Motor neuron (in vitro differentiated cells): ENCODE data around the gene CTIF. TPM values are rescaled to one million over a fixed set of nuclear protein-coding genes. Genes with fewer than 3 reads are reported as not detected.

Experiments used
- ATAC-seq, 8 experiments: fragments of 200-7000 bp; cut with Tn5 transposase; replicated peaks in 6 of 8; 2 replicates each; pipeline ENCODE4 v1.8.0; 2021; ENCODE audit warnings: mild to moderate bottlenecking in 8 of 8, moderate library complexity in 8 of 8
- H3K27ac ChIP-seq, 2 donors: fragments of 250-450 bp; sonication (Bioruptor Pico); 2 replicates each; pipeline ENCODE4 v1.9.0; 2021; ENCODE audit warnings: antibody characterized with exemption in 2 of 2, mild to moderate bottlenecking in 2 of 2, moderate library complexity in 1 of 2
- H3K4me1 ChIP-seq, 2 donors: fragments of 250-450 bp; sonication (Bioruptor Pico); replicated peaks in 1 of 2; 2 replicates each; pipeline ENCODE4 v1.6.1; 2021; ENCODE audit warnings: antibody characterized with exemption in 2 of 2, mild to moderate bottlenecking in 2 of 2, moderate library complexity in 1 of 2
- H3K4me3 ChIP-seq, 5 donors: fragments of 250-450 bp; sonication (Bioruptor Pico); 2 replicates each; pipeline ENCODE4 v1.9.0; 2021; ENCODE audit warnings: antibody characterized with exemption in 5 of 5, mild to moderate bottlenecking in 5 of 5, moderate library complexity in 4 of 5
- whole genome bisulfite sequencing, 10 experiments: fragments of 450-650 bp; shearing (Covaris generic); methylation state at CpG; one replicate each; pipeline ENCODE4 v1.0.0; 2022; 5-methylcytosine and 5-hydroxymethylcytosine counted together
- in situ Hi-C, 9 experiments: fragments of 400-800 bp; cut with MboI; loops; one replicate each; pipeline ENCODE4 v1.15.0; 2021; ENCODE audit warnings: low sequenced_read_pairs in 9 of 9, low pct_unique_long_range_greater_than_20kb in 2 of 9; ENCODE audit not compliant: unreplicated experiment in 9 of 9
- total RNA-seq, 8 experiments: library from RNA; unstranded; fragments of 300-600 nt; gene quantifications; 2 replicates each; pipeline versions ENCODE4 v1.2.3 to v1.2.4, GENCODE V29; 2022

CTIF gene
- total RNA-seq, 8 experiments from 2014 or later = 17.8 to 85.9 (median 59.8) TPM

DNA sequence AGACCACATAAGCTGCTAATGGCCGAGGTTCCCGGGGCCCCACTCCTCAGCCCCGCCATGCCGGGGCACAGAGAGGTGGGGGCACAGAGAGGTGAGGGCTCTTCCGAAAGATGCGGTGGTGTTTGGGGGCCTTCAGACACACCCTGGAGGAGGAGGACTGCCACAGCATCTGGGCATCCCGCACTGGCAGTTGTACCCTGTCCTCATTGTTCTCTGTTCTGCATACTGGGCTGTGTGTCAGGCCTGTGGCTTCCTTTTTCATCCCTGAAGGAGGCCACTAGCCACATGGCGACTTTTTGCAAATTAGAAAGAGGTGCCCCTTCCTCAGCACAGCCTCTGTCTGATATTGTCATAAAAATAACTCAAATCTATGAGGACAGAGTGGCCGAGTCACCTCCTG, 150.1 kb downstream of the CTIF start:
- peaks cover 7 to 13% of the 10 kb centered on the region in 2 donors for H3K4me1 ChIP-seq

DNA sequence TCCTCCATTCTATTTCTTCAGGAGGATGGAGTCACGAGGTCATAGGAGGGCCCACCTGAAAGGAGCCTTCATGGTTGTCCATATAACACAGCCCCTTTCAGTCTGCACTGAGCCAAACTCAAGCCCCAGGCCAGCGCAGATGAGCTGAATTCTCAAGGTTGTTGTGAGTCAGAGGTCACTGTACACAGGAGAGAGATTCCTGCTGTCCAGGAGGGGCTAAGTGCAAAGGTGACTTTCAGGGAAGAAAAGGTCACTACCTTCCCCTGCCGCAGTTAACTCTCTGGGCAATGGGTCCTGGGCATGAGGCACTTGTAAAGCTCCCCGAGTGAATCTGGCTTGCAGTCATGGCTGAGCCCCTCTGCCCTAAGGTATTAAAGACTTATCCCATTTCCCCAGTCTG, 150.7 kb downstream of the CTIF start:
- WGBS, 10 experiments = 40 to 100% (median 90%) methylated on average over 1 to 4 of the region's 4 CpGs; no CpG with 5 or more reads in 1 of the 10 experiments
- in situ Hi-C loops = loop anchor here in 3 of 9 experiments (25.0 kb wide), 2 partner anchors 373 to 548 kb away; no protein-coding TSS in a partner anchor
- Histone ChIP-seq H3K27ac (no peak overlapping the region), H3K4me3 (no peak overlapping the region), H3K4me1 (peaks cover 7 to 16% of the 10 kb centered on the region in 2 donors)
- ATAC-seq = no peak

More for the DNA sequence above, 150.1 kb downstream of the CTIF start:
- H3K4me3 ChIP-seq = no peak overlapping the region
- ATAC-seq = no peak
- WGBS, 10 experiments = 80 to 100% (median 96%) methylated on average over 1 to 2 of the region's 9 CpGs; no CpG with 5 or more reads in 2 of the 10 experiments
- in situ Hi-C loops = loop anchor here in 3 of 9 experiments (25.0 kb wide), 2 partner anchors 373 to 548 kb away; no protein-coding TSS in a partner anchor
- H3K27ac ChIP-seq = no peak overlapping the region

DNA sequence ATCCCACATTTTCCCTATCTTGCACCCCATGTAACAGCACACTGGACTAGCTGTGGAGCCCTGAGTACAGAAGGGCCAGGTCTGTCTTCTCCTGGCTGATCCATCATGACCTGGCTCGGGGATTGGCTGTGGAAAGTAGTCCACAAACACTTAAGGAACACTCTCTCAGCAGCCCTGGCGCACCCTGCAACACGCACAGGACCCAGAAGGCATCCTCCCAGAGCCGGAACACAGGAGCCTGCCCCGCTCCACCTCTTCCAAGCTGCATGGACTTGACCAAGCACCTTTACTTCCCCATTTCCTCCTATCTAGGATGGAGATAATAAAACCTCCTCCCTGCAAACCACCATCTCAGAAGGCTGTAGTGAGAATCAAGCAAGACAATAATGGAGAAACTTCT, 151.7 kb downstream of the CTIF start:
- in situ Hi-C loops = loop anchor here in 3 of 9 experiments (25.0 kb wide), 2 partner anchors 372 to 547 kb away; no protein-coding TSS in a partner anchor
- 80 to 100% (median 100%) methylated on average over 1 to 5 of the region's 5 CpGs; no CpG with 5 or more reads in 5 of the 10 experiments for WGBS, 10 experiments
- ATAC-seq = no peak
- peaks cover 7 to 22% of the 10 kb centered on the region in 2 donors for H3K4me1 ChIP-seq
- no peak overlapping the region for H3K4me3 ChIP-seq
- no peak overlapping the region for H3K27ac ChIP-seq

GRCh38 chr18:48693006-48693405, 154.2 kb downstream of the CTIF start:
- peaks cover 3 to 9% of the 10 kb centered on the region in 2 donors for H3K4me1 ChIP-seq
- 80 to 100% (median 96%) methylated on average over 1 to 7 of the region's 7 CpGs; no CpG with 5 or more reads in 4 of the 10 experiments for WGBS, 10 experiments
- in situ Hi-C loops = loop anchor here in 3 of 9 experiments (25.0 kb wide), 2 partner anchors 369 to 544 kb away; no protein-coding TSS in a partner anchor
- H3K27ac ChIP-seq = no peak overlapping the region
- no peak for ATAC-seq
- H3K4me3 ChIP-seq = no peak overlapping the region

DNA sequence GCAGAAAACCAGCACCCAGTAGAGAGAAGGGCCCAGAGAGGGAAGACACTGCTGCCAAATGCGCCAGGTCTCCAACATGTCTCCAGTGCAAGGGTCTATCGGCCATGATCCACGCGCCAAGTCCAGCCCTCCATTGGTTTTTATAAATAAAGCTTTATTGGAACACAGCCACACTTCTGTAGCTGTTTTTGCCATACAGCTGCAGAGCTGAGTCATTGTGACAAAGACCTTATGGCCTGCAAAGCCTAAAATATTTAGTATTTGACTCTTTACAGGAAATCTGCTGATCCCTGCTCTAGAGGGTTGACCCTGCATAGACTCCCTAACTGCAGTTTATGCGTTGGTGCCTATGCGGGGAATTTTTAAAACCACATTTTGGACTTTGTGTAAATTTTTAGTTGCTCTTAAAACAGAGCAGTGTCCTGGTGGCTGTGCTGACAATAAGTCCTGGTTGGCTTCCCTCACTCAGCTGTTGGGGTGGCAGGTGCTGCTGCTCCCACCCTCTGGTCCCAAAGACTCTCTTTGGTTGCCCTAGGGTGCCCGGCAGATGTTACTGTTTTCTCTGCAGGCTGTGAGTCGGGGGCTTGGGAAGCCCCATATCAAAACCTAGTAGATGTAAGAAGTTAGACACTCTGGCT, 154.9 kb downstream of the CTIF start:
- H3K27ac ChIP-seq = no peak overlapping the region
- H3K4me1 ChIP-seq = peaks cover 0 to 9% of the 10 kb centered on the region in 2 donors
- 20 to 100% (median 90%) methylated on average over 1 to 5 of the region's 8 CpGs; no CpG with 5 or more reads in 2 of the 10 experiments for WGBS, 10 experiments
- H3K4me3 ChIP-seq = no peak overlapping the region
- in situ Hi-C loops = loop anchor here in 3 of 9 experiments (25.0 kb wide), 2 partner anchors 369 to 544 kb away; no protein-coding TSS in a partner anchor
- ATAC-seq = peak in 2 of 8 experiments; percentile 54 to 78

DNA sequence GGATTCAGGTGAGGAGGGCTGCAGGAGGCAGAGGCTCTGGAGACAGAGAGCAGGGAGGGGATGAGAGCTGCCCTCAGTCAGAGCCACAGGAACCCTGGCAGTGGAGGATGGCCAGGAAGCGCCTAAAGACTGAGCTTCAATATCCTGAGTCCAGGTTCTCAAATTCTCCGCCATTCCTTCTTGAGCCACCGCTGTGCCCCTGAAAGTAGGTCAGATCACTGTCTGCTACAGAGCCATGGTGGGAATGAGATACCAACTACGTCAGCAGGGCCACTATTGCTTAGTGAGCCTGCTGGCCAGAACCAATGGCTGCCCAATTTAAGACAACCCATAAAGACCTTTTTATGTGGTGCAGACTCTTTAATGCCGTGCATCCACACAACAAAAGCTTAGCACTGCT, 155.5 kb downstream of the CTIF start:
- no peak overlapping the region for H3K27ac ChIP-seq
- H3K4me3 ChIP-seq = no peak overlapping the region
- in situ Hi-C loops = loop anchor here in 3 of 9 experiments (25.0 kb wide), 2 partner anchors 368 to 543 kb away; no protein-coding TSS in a partner anchor
- H3K4me1 ChIP-seq = peaks cover 0 to 9% of the 10 kb centered on the region in 2 donors
- 50 to 100% (median 80%) methylated on average over 1 to 4 of the region's 5 CpGs; no CpG with 5 or more reads in 3 of the 10 experiments for WGBS, 10 experiments
- peak in 1 of 8 experiments; percentile 12 for ATAC-seq

GRCh38 chr18:48695671-48696070, 156.8 kb downstream of the CTIF start:
- WGBS, 10 experiments = 89 to 100% (median 92%) methylated on average over 1 to 9 of the region's 9 CpGs; no CpG with 5 or more reads in 3 of the 10 experiments
- in situ Hi-C loops = loop anchor here in 3 of 9 experiments (25.0 kb wide), 2 partner anchors 367 to 542 kb away; no protein-coding TSS in a partner anchor
- Histone ChIP-seq H3K4me3 (no peak overlapping the region), H3K27ac (no peak overlapping the region), H3K4me1 (peaks cover 0 to 9% of the 10 kb centered on the region in 2 donors)
- no peak for ATAC-seq

DNA sequence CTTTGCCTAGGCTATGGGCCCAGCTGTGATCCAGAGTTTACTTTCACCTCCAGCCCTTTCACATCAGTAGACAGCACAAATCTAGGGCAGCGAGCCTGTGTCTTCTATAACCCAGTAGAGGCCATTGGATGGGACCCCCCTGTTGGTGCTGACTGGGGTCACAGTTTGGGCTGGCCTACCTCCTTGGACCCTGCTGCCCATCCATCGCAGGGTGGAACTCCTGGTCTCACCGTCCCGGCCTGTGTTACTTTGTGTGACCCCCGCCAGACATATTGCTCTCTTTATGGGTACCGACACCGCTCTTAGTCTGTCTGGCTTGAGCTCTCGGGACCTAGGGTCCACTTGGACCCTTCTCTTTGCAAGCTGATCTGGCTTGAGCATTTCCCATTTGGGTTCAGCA, 157.4 kb downstream of the CTIF start:
- Histone ChIP-seq H3K4me1 (peaks cover 0 to 9% of the 10 kb centered on the region in 2 donors), H3K4me3 (no peak overlapping the region), H3K27ac (no peak overlapping the region)
- ATAC-seq = no peak
- 81 to 97% (median 93%) methylated on average over 3 to 7 of the region's 8 CpGs; no CpG with 5 or more reads in 7 of the 10 experiments for WGBS, 10 experiments
- in situ Hi-C loops = loop anchor here in 3 of 9 experiments (25.0 kb wide), 2 partner anchors 366 to 541 kb away; no protein-coding TSS in a partner anchor

DNA sequence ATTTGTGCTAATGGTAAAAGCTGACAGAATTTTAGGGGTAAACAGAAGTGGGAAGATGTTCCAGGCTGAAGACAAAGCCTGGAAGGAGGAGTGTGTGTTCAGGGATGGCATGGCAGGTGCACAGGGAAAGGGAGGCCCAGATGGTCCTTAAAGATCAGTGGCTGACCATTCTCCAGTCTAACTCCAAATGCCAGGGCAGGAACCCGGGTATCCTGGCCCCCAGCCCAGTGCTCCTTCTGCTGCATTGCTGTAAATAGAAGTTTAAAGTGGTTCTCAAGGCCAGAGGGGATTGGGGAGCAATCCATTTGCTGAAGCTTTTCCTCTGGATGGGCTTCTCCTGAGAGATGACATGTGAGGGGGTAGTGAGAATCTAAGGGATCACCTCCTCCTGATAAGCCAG, 158.6 kb downstream of the CTIF start:
- Histone ChIP-seq H3K27ac (no peak overlapping the region), H3K4me3 (no peak overlapping the region), H3K4me1 (peaks cover 0 to 9% of the 10 kb centered on the region in 2 donors)
- in situ Hi-C loops = loop anchor here in 3 of 9 experiments (25.0 kb wide), 2 partner anchors 365 to 540 kb away; no protein-coding TSS in a partner anchor
- WGBS, 10 experiments = 50 to 100% (median 80%) methylated on average over 1 of the region's 1 CpG; no CpG with 5 or more reads in 7 of the 10 experiments
- ATAC-seq = no peak

DNA sequence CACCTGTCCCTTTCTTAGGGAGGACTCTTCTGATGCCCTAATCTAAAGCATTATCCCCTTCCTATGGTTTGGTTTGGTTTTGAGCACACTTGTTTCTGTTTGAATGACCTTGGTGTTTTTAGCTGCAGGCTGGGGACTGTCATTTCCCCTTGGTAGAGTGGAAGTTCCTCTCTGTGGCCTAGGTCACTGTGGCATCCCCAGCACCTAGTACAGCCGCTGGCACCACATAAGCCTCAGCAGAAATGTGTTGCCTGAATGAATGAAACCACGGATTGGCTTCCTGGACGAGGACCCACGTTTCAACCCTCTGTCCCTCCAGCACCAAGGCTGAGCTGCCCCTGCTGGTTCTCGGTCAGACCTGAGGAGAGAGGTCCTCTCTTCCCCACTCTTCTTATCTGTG, 159.9 kb downstream of the CTIF start:
- 80 to 100% (median 87%) methylated on average over 1 to 5 of the region's 5 CpGs; no CpG with 5 or more reads in 5 of the 10 experiments for WGBS, 10 experiments
- Histone ChIP-seq H3K4me1 (peaks cover 0 to 9% of the 10 kb centered on the region in 2 donors), H3K27ac (no peak overlapping the region), H3K4me3 (no peak overlapping the region)
- no peak for ATAC-seq
- in situ Hi-C loops = loop anchor here in 3 of 9 experiments (25.0 kb wide), 2 partner anchors 364 to 539 kb away; no protein-coding TSS in a partner anchor

DNA sequence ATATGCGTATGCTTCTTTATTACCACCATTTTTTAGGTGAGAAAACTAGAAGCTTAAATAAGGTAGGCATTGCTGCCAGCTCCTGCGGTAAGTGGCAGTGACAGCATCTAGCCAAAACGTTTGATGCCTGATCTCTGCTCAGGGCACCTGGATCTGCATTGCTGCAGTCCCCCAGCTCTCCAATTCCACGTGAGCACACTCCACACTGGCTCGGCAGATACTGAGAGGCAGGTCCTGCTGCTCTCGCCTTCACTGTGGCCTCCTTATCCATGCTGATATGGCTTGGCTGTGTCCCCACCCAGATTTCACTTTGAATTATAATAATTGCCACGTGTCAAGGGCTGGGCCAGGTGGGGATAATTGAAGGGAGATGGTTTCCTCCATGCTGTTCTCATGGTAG, 160.9 kb downstream of the CTIF start:
- peaks cover 0 to 5% of the 10 kb centered on the region in 2 donors for H3K4me1 ChIP-seq
- no peak overlapping the region for H3K27ac ChIP-seq
- no peak for ATAC-seq
- H3K4me3 ChIP-seq = no peak overlapping the region
- WGBS, 10 experiments = 67 to 100% (median 82%) methylated on average over 1 to 6 of the region's 7 CpGs; no CpG with 5 or more reads in 2 of the 10 experiments
- in situ Hi-C loops = loop anchor here in 3 of 9 experiments (25.0 kb wide), 2 partner anchors 363 to 538 kb away; no protein-coding TSS in a partner anchor

- no peak for ATAC-seq
- WGBS, 10 experiments = 88 to 100% (median 100%) methylated on average over 1 to 9 of the region's 9 CpGs; no CpG with 5 or more reads in 5 of the 10 experiments
- no peak overlapping the region for H3K4me3 ChIP-seq
- in situ Hi-C loops = no loop called here
- H3K4me1 ChIP-seq = no peaks in the 10 kb centered on the region
- no peak overlapping the region for H3K27ac ChIP-seq
Measured at GRCh38 chr18:48700446-48700845, 161.6 kb downstream of the CTIF start.
